ES-I3 (cell line): ENCODE data around the gene AJUBA.

Experiments used
- H3K36me3 ChIP-seq: 2 replicates; pipeline ENCODE4 v1.6.1; 2013; ENCODE audit warnings: mild to moderate bottlenecking, low read length, control low read depth, moderate library complexity; ENCODE audit not compliant: insufficient read depth
- H3K4me1 ChIP-seq: 2 replicates; pipeline ENCODE4 v1.6.1; 2013; ENCODE audit warnings: mild to moderate bottlenecking, control low read depth, low read length; ENCODE audit not compliant: insufficient read depth
- H3K9ac ChIP-seq: 2 replicates; pipeline ENCODE4 v1.6.1; 2013; ENCODE audit warnings: low read depth, mild to moderate bottlenecking, low read length, moderate library complexity
- H3K9me3 ChIP-seq: 2 replicates; pipeline ENCODE4 v1.6.1; 2013; ENCODE audit warnings: mild to moderate bottlenecking, low read length, moderate library complexity; ENCODE audit not compliant: control insufficient read depth, insufficient read depth

Gene AJUBA

DNA sequence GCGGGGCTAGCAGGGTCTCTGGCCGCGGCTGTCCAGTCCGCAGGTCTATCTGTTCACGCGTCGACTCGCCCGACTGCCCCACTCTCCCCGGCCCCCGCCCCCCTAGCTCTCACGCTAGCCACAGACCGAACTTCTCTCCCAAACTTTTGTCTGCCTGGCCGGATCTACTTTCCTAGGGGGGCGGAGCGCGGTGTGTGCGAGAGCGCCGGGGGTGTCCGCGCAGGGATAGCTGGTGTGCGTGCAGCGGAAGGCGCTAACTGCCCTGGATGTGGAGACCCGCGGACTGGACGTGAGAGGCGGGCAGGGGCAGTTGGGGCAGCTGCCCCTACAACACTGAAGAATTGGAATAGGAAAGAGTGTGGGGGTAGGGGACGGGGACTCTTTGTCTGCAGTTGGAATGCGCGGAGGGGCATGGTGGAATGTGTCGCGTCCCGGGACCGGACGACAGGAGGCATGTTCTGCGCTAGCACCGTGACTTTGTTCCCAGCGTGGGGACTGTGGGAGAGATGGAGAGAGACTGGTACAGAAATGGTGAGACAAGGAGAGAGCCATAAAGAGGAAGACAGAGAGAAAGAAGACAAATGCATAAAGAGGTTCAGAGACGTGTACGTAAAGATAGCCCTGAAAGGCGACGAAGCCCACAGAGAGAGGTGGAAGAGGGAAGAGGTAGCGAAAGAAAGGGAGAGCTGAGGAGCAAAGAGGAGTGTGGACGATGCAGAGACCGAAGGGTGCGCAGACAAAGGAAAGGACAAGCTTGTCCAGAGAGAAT is at the start of gene AJUBA:
AJUBA (minus strand) TSS at position 75 of the 769 bp plus-strand sequence. CDS start 285 bp downstream, outside the sequence.
- H3K4me1 ChIP-seq: peaks cover 22% of the 10 kb centered on the region
- peaks cover 3% of the 10 kb centered on the region; the same call in 1 of the 2 replicates for H3K36me3 ChIP-seq
- peak within 1 kb of the TSS; percentile 77 for H3K9ac ChIP-seq
- peaks cover 6% of the 10 kb centered on the region; the same call in 1 of the 2 replicates for H3K9me3 ChIP-seq

DNA sequence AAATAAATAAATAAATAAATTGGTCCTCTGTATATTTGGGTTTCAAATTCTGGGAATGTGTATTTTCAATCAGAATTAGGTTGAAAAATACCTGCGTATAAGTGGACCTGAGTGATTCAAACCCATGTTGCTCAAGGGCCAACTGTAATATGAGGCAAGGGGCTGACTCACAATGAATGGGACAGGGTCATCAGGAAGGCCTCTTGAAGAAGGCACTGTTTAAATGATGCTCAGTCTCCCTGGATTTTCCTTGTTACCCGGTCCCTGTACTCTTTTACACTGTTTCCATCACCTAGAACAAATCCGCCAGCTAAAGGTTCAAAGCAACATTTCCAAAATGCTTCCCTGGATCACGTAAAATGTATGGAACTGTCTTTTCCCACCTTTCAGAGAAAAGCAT is 48.6 kb upstream of the AJUBA start:
- Histone ChIP-seq H3K9ac (no peak overlapping the region), H3K4me1 (peaks cover 3% of the 10 kb centered on the region; the same call in 1 of the 2 replicates), H3K36me3 (peaks cover 24% of the 10 kb centered on the region), H3K9me3 (no peaks in the 10 kb centered on the region)

- H3K9ac ChIP-seq: no peak overlapping the region
- H3K4me1 ChIP-seq: peaks cover 14% of the 10 kb centered on the region
- H3K9me3 ChIP-seq: no peaks in the 10 kb centered on the region
- peaks cover 33% of the 10 kb centered on the region for H3K36me3 ChIP-seq
These were observed 46.4 kb upstream of the AJUBA start for GRCh38 chr14:23028799-23029198.

- H3K36me3 ChIP-seq: peaks cover 23% of the 10 kb centered on the region
- H3K9ac ChIP-seq: no peak overlapping the region
- H3K9me3 ChIP-seq: no peaks in the 10 kb centered on the region
- peaks cover 14% of the 10 kb centered on the region for H3K4me1 ChIP-seq
These were observed 42.9 kb upstream of the AJUBA start for GRCh38 chr14:23025151-23025814.

GRCh38 chr14:23024612-23025075 is 42.3 kb upstream of the AJUBA start:
- peaks cover 23% of the 10 kb centered on the region for H3K36me3 ChIP-seq
- no peaks in the 10 kb centered on the region for H3K9me3 ChIP-seq
- no peak overlapping the region for H3K9ac ChIP-seq
- H3K4me1 ChIP-seq: peaks cover 14% of the 10 kb centered on the region

GRCh38 chr14:23023795-23024152 is 41.4 kb upstream of the AJUBA start:
- no peaks in the 10 kb centered on the region for H3K9me3 ChIP-seq
- H3K4me1 ChIP-seq: peaks cover 14% of the 10 kb centered on the region
- H3K36me3 ChIP-seq: peaks cover 16% of the 10 kb centered on the region
- H3K9ac ChIP-seq: no peak overlapping the region

- Histone ChIP-seq H3K9ac (no peak overlapping the region), H3K4me1 (peaks cover 14% of the 10 kb centered on the region), H3K9me3 (no peaks in the 10 kb centered on the region), H3K36me3 (peaks cover 16% of the 10 kb centered on the region)
These were observed 40.9 kb upstream of the AJUBA start for GRCh38 chr14:23023022-23023794.

DNA sequence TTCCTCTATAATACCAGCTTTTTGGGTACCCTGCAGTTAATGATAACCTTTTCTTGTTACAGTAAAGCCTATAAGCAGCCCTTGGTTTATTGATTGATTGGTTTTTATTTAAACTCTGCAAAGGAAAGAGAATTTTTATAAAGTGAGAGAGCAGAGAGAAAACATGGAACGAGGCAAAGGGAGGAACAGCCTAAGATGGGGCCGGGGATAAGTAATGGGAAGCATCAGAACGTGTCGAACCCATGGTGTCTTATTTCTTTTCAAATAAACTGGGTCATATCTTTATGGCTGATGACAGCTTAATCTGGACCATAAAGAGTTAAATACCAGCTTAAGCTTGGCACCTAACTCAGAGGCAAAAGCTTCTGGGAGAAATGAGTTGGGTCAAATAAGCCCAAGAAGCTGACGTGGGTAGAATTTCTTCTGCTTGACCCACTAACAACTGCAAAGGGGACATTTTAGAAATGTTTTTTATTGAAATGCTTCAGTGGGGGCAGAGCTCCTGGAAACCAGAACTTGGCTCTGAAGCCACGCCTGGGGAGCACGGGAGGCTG is 39.6 kb upstream of the AJUBA start:
- Histone ChIP-seq H3K4me1 (peaks cover 14% of the 10 kb centered on the region), H3K9me3 (no peaks in the 10 kb centered on the region), H3K9ac (no peak overlapping the region), H3K36me3 (peaks cover 13% of the 10 kb centered on the region)

DNA sequence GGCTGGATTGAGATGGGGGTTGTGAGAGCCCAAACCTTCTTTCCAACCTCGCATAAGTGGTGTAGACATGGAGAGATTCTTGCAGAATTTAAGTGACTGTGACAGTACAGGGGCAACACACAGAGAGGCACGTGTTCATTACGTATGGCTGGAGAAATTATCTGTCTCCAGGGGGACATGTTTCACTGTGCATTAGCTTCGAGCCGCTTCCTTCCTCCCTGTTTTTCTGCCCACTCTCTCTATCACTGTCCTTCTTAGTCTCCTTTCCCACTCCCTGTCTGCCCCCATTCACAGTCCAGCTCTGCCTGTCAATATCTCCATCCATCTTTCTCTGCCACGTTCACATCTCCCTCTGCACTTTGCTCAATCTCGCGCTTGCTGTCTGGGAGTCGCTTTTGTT is 39.1 kb upstream of the AJUBA start:
- peaks cover 14% of the 10 kb centered on the region for H3K4me1 ChIP-seq
- no peak overlapping the region for H3K9ac ChIP-seq
- H3K9me3 ChIP-seq: no peaks in the 10 kb centered on the region
- H3K36me3 ChIP-seq: peaks cover 13% of the 10 kb centered on the region

- Histone ChIP-seq H3K9me3 (no peaks in the 10 kb centered on the region), H3K9ac (no peak overlapping the region), H3K36me3 (peaks cover 4% of the 10 kb centered on the region; the same call in 1 of the 2 replicates), H3K4me1 (peaks cover 8% of the 10 kb centered on the region; the same call in 1 of the 2 replicates)
These were observed 38.1 kb upstream of the AJUBA start for GRCh38 chr14:23020143-23021128.

GRCh38 chr14:23018107-23018506 is 35.8 kb upstream of the AJUBA start:
- no peak overlapping the region for H3K9ac ChIP-seq
- H3K9me3 ChIP-seq: no peaks in the 10 kb centered on the region
- 0 out of 2 replicates have a peak, but pooled peaks cover 3% of the 10 kb centered on the region for H3K4me1 ChIP-seq
- H3K36me3 ChIP-seq: no peaks in the 10 kb centered on the region

- Histone ChIP-seq H3K36me3 (no peaks in the 10 kb centered on the region), H3K4me1 (0 out of 2 replicates have a peak, but pooled peaks cover 3% of the 10 kb centered on the region), H3K9ac (no peak overlapping the region), H3K9me3 (no peaks in the 10 kb centered on the region)
These were observed 34.7 kb upstream of the AJUBA start for GRCh38 chr14:23017091-23017490.

GRCh38 chr14:23015618-23016017 is 33.3 kb upstream of the AJUBA start:
- Histone ChIP-seq H3K4me1 (0 out of 2 replicates have a peak, but pooled peaks cover 3% of the 10 kb centered on the region), H3K9ac (no peak overlapping the region), H3K36me3 (no peaks in the 10 kb centered on the region), H3K9me3 (no peaks in the 10 kb centered on the region)
